ENCODE data around the gene HYCC1.

The HYCC1 gene

GRCh38 chr7:23016345-23017253, 2.7 kb upstream of the HYCC1 start:
- no peak for DNase-seq (ENCODE audit: low spot score)

- DNase-seq (ENCODE audit: low spot score) = no peak
Measured at GRCh38 chr7:23014681-23015080, 751 bp upstream of the HYCC1 start.

GRCh38 chr7:23012908-23013714, 819 bp downstream of the HYCC1 start:
- peak; percentile 26 for DNase-seq (ENCODE audit: low spot score)

- DNase-seq (ENCODE audit: low spot score) = no peak
Measured at GRCh38 chr7:23012186-23012585, 1.7 kb downstream of the HYCC1 start.

- no peak for DNase-seq (ENCODE audit: low spot score)
Measured at GRCh38 chr7:23011222-23011924, 2.6 kb downstream of the HYCC1 start.

- no peak for DNase-seq (ENCODE audit: low spot score)
Measured at GRCh38 chr7:23009303-23009702, 4.6 kb downstream of the HYCC1 start.

GRCh38 chr7:23004247-23004520, 9.7 kb downstream of the HYCC1 start:
- no peak for DNase-seq (ENCODE audit: low spot score)

GRCh38 chr7:23003505-23004246, 10.3 kb downstream of the HYCC1 start:
- no peak for DNase-seq (ENCODE audit: low spot score)

GRCh38 chr7:23002698-23003097, 11.2 kb downstream of the HYCC1 start:
- DNase-seq (ENCODE audit: low spot score) = no peak

- no peak for DNase-seq (ENCODE audit: low spot score)
Measured at GRCh38 chr7:23001610-23002009, 12.3 kb downstream of the HYCC1 start.

GRCh38 chr7:23000597-23001360, 13.2 kb downstream of the HYCC1 start:
- no peak for DNase-seq (ENCODE audit: low spot score)

- DNase-seq (ENCODE audit: low spot score) = no peak
Measured at GRCh38 chr7:22998519-22998896, 15.4 kb downstream of the HYCC1 start.

- no peak for DNase-seq (ENCODE audit: low spot score)
Measured at GRCh38 chr7:22997871-22998518, 15.9 kb downstream of the HYCC1 start.

- no peak for DNase-seq (ENCODE audit: low spot score)
Measured at GRCh38 chr7:22996470-22996869, 17.5 kb downstream of the HYCC1 start.

- DNase-seq (ENCODE audit: low spot score) = no peak
Measured at GRCh38 chr7:22995011-22995410, 18.9 kb downstream of the HYCC1 start.

- no peak for DNase-seq (ENCODE audit: low spot score)
Measured at GRCh38 chr7:22992874-22993840, 20.8 kb downstream of the HYCC1 start.

- peak; percentile 25 for DNase-seq (ENCODE audit: low spot score)
Measured at GRCh38 chr7:22990588-22990949, 23.4 kb downstream of the HYCC1 start.

GRCh38 chr7:22989643-22990587, 24.0 kb downstream of the HYCC1 start:
- DNase-seq (ENCODE audit: low spot score) = no peak
